HG03196 (cell line): ENCODE results near the gene MAML3.

Experiments
- ATAC-seq: cut with Tn5 transposase; IDR thresholded peaks from one replicate; pipeline ENCODE4 v1.9.1; 2021; ENCODE audit not compliant: unreplicated experiment

MAML3 gene

GRCh38 chr4:140012688-140013486 is 141.1 kb downstream of the MAML3 start:
- peak; percentile 51 for ATAC-seq

GRCh38 chr4:140005699-140006098 is 148.3 kb downstream of the MAML3 start:
- ATAC-seq, result no peak

GRCh38 chr4:140004922-140005627 is 148.9 kb downstream of the MAML3 start:
- no peak for ATAC-seq

- no peak for ATAC-seq
Observed at GRCh38 chr4:140004549-140004895, 149.5 kb downstream of the MAML3 start.

GRCh38 chr4:140003876-140004548 is 150.0 kb downstream of the MAML3 start:
- no peak for ATAC-seq

GRCh38 chr4:140000232-140000631 is 153.8 kb downstream of the MAML3 start:
- ATAC-seq, result no peak

GRCh38 chr4:139988863-139989765 is 164.9 kb downstream of the MAML3 start:
- ATAC-seq, result no peak

GRCh38 chr4:139987502-139987850 is 166.5 kb downstream of the MAML3 start:
- ATAC-seq, result no peak

- no peak for ATAC-seq
Observed at GRCh38 chr4:139986689-139987501, 167.1 kb downstream of the MAML3 start.

- no peak for ATAC-seq
Observed at GRCh38 chr4:139986106-139986505, 167.9 kb downstream of the MAML3 start.

- no peak for ATAC-seq
Observed at GRCh38 chr4:139985401-139985800, 168.6 kb downstream of the MAML3 start.

- ATAC-seq, result no peak
Observed at GRCh38 chr4:139984471-139984870, 169.5 kb downstream of the MAML3 start.

GRCh38 chr4:139978692-139979091 is 175.3 kb downstream of the MAML3 start:
- peak; percentile 95 for ATAC-seq

GRCh38 chr4:139977838-139978609 is 176.0 kb downstream of the MAML3 start:
- ATAC-seq, result peak; percentile 44

GRCh38 chr4:139975830-139976272 is 178.1 kb downstream of the MAML3 start:
- ATAC-seq, result no peak

- no peak for ATAC-seq
Observed at GRCh38 chr4:139973616-139974015, 180.4 kb downstream of the MAML3 start.

GRCh38 chr4:139973015-139973414 is 181.0 kb downstream of the MAML3 start:
- ATAC-seq, result no peak

GRCh38 chr4:139972305-139972704 is 181.7 kb downstream of the MAML3 start:
- ATAC-seq, result no peak

GRCh38 chr4:139971111-139971510 is 182.9 kb downstream of the MAML3 start:
- no peak for ATAC-seq
